Rectal smooth muscle tissue (tissue), 1 donor: ENCODE measurements around the gene PSG2.
"Not testable (repeated sequence)": the region's sequence is repeated elsewhere in the genome, so short reads cannot be mapped to it uniquely, and the experiment has no call there.

Experiments
- H3K27ac ChIP-seq: one replicate; pipeline ENCODE4 v1.7.0; 2013; ENCODE audit warnings: low read depth, low read length, inconsistent platforms
- H3K27me3 ChIP-seq: one replicate; pipeline ENCODE4 v1.7.0; 2013; ENCODE audit warnings: low read length; ENCODE audit not compliant: control insufficient read depth, insufficient read depth
- H3K36me3 ChIP-seq: one replicate; pipeline ENCODE4 v1.7.0; 2013; ENCODE audit warnings: low read length; ENCODE audit not compliant: control insufficient read depth, insufficient read depth
- H3K4me1 ChIP-seq: one replicate; pipeline ENCODE4 v1.7.0; 2013; ENCODE audit warnings: low read length; ENCODE audit not compliant: control insufficient read depth, insufficient read depth
- H3K4me3 ChIP-seq: one replicate; pipeline ENCODE4 v1.7.0; 2013; ENCODE audit warnings: low read length
- H3K9ac ChIP-seq: one replicate; pipeline ENCODE4 v1.7.0; 2013; ENCODE audit warnings: low read length

Gene PSG2

DNA sequence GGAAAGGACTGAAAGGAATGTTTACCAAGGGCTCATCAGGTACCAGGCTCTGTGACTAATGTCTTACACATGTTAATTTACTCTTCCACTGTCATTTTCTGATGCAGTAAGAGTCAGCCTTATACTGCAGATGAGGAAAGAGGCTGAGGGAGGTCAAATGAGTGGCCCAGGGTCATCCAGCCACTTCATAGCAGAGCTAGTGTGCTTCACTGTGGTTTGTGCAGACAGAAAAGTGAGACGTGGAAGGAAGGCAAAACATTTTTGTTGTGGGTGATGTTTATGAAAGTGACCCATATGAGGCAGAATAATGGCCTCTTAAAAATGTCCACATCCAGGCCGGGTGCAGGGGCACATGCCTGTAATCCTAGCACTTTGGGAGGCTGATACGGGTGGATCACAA lies 22.2 kb downstream of the PSG2 start:
- H3K27ac ChIP-seq, H3K9ac ChIP-seq, H3K36me3 ChIP-seq, H3K4me1 ChIP-seq, H3K27me3 ChIP-seq, H3K4me3 ChIP-seq: not testable (repeated sequence)

DNA sequence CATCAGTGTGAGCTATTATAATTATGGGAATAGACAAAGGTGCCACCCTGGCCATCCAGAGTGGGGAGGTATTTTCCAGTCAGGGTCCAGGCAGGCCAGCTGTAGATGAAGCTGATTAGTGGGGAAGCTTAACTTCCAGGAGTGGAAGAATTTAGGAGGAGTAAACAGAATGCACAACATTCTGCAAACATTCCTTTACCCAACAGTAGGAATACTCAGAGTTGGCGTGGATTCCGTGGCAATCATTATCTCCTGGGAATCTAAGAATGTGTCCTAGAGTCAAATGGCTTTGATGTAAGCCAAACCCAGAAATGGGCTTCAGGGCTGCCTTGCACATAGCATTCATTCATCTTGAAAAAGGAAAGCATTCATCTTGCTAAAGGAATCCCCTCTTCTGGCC lies 23.0 kb downstream of the PSG2 start:
- H3K27me3 ChIP-seq, H3K36me3 ChIP-seq, H3K27ac ChIP-seq, H3K4me1 ChIP-seq, H3K9ac ChIP-seq, H3K4me3 ChIP-seq: not testable (repeated sequence)

DNA sequence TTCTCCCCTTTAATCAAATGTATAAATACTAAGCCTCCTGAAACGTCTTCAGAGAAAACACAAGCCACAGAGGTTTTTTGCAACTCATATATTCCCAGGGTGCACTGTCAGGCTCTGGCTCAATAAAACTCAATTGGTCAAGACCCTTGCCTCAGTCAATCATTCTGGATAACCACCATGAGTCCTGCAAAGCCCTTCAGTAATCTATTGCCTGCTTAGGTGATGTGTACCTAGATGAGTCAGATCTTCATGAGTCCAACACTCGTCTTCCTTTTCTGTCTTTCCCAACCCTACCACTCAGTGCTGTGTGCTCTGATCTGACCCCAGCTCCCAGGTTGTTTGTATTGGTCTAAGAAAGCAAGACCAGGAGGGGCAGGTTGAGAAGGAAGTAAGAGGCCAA lies 24.1 kb downstream of the PSG2 start:
- not testable (repeated sequence) for H3K4me3 ChIP-seq, H3K9ac ChIP-seq, H3K4me1 ChIP-seq, H3K36me3 ChIP-seq, H3K27ac ChIP-seq, H3K27me3 ChIP-seq

DNA sequence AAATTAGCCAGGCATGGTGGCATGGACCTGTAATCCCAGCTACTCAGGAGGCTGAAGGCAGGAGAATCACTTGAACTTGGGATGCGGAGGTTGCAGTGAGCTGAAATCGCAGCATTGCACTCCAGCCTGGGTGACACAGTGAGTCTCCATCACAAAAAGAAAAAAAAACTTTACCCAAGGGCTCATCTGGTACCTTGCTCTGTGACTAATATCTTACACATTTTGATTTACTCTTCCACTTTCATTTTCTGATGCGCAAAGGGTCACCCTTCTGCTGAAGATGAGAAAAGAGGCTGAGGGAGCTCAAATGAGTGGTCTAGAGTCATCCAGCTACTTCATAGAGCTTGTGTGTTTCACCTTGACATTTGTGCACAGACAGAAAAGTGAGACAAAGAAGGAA lies 34.5 kb downstream of the PSG2 start:
- H3K36me3 ChIP-seq, H3K27ac ChIP-seq, H3K4me1 ChIP-seq, H3K27me3 ChIP-seq, H3K4me3 ChIP-seq, H3K9ac ChIP-seq: not testable (repeated sequence)

DNA sequence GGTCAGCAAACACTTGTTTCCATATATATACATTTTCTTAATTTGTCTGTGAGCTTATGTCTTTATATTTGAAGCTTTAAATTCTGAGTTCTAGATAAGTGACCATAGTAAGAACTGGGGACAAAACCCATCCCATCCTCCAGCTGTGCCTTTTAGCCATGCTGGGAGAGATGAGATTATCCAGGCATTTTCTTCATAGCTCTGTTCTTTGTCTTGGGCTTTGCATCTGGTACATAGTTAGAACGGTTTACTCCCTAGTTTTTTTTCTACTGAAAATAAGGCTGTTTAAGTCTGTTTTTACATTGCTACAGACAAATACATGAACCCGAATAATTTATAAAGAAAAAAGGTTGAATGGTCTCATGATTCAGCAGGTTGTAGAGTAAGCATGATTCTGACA lies 35.9 kb downstream of the PSG2 start:
- H3K4me3 ChIP-seq, H3K27me3 ChIP-seq, H3K9ac ChIP-seq, H3K36me3 ChIP-seq, H3K27ac ChIP-seq, H3K4me1 ChIP-seq: not testable (repeated sequence)

DNA sequence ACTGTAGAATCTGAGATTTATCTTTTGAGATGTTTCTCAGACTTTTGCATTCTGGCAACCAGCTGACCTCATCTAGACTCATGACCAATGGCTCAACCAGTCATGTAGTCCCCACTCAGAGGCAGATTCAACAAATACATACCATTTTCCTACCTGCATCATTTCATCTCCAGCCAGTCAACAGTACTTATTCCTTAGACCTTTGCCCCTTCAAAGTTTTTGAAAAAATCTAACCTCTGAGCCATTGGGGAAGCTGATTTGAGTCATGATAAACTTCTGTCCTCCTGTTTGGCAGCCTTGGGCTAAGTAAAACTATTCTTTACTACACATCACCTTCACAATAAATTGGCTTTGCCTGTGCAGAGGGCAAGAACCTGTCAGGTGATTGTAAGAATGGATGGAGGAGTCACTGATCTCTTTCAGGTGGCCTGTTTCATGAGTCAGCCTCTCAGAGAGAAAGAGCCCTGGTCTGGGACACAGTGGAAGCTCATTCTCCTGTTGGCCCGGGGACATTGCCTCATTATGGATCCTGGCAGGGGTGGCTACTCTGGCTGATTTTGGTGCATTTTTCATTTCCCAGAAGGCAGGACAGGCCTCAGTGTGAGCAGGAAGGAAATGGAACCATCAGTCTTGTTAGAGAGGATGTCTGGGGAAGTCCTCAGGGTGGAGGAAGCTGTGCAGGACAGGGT lies 38.9 kb downstream of the PSG2 start:
- H3K9ac ChIP-seq, H3K27me3 ChIP-seq, H3K4me1 ChIP-seq, H3K27ac ChIP-seq, H3K4me3 ChIP-seq, H3K36me3 ChIP-seq: not testable (repeated sequence)

DNA sequence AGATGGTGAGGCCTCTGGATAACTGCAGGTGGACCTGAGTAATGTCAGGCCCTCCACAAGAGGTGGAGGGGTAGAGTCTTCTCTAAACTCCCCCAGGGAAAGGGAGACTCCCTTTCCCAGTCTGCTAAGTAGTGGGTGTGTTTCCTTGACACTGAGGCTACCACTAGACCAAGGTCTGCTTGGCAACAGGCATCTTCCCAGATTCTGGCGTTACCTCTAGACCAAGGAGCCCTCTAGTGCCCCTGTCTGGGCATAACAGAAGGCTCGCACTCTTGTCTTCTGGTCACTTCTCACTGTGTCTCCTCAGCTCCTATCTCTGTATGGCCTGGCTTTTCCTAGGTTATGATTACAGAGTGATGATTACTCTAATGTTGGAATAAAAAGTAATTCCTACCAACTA lies 50.9 kb downstream of the PSG2 start:
- not testable (repeated sequence) for H3K27me3 ChIP-seq, H3K9ac ChIP-seq, H3K27ac ChIP-seq, H3K4me3 ChIP-seq, H3K36me3 ChIP-seq, H3K4me1 ChIP-seq

DNA sequence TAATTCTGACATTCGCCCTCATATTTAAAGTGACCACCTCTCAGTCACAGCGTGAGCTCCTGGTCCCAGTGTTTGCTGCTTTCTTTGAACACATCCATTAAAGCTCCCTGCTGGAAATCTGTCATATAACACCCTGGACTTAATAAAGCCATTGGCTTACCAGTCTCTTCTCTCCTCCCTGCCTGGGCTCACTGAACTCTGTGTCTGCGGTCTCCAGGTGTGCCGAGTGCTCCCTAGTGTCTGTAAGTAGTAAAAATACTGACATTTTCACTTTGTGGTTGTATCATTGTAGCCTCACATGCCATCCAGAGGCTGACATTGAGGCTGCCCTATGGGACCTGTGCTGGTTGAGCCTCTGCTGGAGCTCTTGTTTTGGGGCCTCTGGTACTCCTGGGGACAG lies 53.6 kb downstream of the PSG2 start:
- Histone ChIP-seq H3K27ac (no peak overlapping the region), H3K4me1 (no peaks in the 10 kb centered on the region), H3K4me3 (no peak overlapping the region), H3K36me3 (no peaks in the 10 kb centered on the region), H3K9ac (no peak overlapping the region), H3K27me3 (no peaks in the 10 kb centered on the region)

DNA sequence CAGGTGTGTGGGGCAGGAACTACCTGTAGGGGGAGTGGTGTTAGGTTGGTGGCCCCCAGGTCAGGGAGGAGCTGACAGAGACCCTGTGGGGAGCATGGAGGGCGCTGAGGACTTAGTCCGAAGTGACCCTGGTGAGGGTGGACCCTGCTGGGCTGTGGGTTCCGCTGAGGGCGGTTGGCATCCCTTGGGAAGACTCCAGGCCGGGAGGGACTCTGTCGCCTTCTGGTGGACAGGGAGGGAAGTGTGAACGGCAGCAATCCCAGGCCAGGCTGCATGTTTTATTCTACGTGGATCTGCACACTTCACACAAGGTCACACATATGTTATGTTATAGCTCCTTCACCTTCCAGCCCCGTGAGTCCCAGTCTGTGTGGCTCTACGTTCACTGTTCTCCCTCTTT lies 54.5 kb downstream of the PSG2 start:
- H3K9ac ChIP-seq, H3K4me3 ChIP-seq, H3K4me1 ChIP-seq, H3K36me3 ChIP-seq, H3K27me3 ChIP-seq, H3K27ac ChIP-seq: not testable (repeated sequence)

DNA sequence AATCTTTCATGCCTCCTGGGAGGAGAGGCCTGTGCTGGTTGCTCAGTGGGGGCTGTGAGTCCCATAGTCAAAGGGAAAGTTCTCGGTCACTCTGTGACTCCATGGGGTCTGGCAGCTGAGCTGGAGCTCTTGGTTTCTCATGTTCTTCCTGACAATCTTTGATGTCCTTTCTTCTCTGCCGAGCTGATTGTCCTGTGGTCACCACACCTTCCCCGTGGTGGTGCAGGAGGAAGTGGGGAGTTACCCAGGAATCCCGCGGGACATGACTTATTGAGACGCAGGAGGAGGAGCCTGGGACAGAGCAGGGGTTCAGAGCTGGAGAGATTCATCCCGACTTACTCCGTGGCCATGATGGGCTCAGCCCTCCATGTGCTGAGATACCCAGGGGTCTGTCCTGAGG lies 55.4 kb downstream of the PSG2 start:
- not testable (repeated sequence) for H3K4me3 ChIP-seq, H3K27me3 ChIP-seq, H3K4me1 ChIP-seq, H3K36me3 ChIP-seq, H3K9ac ChIP-seq, H3K27ac ChIP-seq

DNA sequence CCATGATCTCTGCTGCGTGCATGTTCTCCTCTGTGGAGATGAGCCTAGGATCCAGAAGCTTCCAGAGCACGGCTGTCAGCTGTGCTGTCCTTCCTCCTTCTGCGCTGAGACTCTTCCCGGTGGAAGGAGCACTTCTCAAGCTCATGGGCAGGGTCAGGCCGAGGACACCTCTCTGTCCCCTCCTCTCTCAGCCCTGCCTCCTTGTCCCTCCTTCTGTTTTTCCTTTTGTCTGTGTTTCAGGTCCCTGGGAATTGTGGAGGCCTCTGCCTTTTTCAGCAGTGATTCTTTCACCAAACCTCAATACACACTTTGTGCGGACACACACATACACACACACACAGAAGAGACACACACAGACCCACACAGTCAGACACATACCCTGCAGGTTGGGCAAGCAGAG lies 56.1 kb downstream of the PSG2 start, which contains the start of gene PSG11:
PSG11 (minus strand) TSS at position 101 of the 400 bp plus-strand sequence; CDS start at position 4, 97 bp downstream.
- not testable (repeated sequence) for H3K27ac ChIP-seq, H3K4me3 ChIP-seq, H3K36me3 ChIP-seq, H3K27me3 ChIP-seq, H3K4me1 ChIP-seq, H3K9ac ChIP-seq

DNA sequence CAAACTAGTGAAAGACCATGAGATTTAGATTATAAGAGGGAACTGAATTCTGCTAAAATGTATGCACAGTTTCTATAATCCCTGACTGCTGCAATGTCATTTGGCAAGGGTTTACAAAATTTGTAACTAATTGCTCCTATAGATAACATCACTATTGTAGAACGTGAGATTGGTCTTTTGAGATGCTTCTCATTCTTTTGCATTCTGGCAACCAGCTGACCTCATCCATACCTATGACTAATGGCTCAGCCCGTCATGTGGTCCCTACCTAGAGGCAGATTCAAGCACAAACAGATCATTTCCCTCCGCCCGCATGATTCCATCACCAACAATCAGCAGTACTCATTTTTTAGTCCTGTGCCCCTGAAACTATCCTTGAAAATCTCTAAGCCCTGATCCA lies 60.4 kb downstream of the PSG2 start:
- not testable (repeated sequence) for H3K27ac ChIP-seq, H3K36me3 ChIP-seq, H3K9ac ChIP-seq, H3K27me3 ChIP-seq, H3K4me3 ChIP-seq, H3K4me1 ChIP-seq

DNA sequence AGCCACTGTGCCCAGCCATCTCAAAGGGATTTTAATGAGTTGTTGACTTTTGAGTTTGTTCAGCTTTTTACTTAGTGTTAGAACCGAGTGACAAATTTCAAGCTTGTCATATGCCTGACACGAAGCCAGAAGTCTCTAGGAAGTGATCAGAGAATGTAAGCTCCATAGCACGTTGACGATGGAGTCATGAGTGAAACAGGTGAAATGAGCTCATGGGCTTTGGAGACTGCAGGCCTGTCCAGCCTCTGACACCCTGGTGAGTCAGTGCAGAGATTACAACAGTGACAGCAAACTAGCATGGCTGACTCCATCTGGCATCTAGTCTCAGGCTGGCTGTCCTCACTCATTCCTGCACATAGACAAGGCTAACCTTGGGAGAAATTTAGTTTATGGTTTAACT lies 60.9 kb downstream of the PSG2 start:
- H3K36me3 ChIP-seq, H3K27me3 ChIP-seq, H3K27ac ChIP-seq, H3K9ac ChIP-seq, H3K4me3 ChIP-seq, H3K4me1 ChIP-seq: not testable (repeated sequence)
